C4-2B (cell line): Measurements from ENCODE around the gene FBLIM1.

Experiments used
- CTCF ChIP-seq: fragments of 450-650 bp; conservative IDR thresholded peaks from 2 replicates; pipeline ENCODE4 v1.5.1; 2017; ENCODE audit warnings: mild to moderate bottlenecking
- ZFX ChIP-seq: fragments of 450-650 bp; IDR thresholded peaks from 2 replicates; pipeline ENCODE4 v1.6.1; 2017

- TF ChIP-seq CTCF (no peak), ZFX (no peak)
Observed at GRCh38 chr1:15742339-15742801, 16.2 kb upstream of the FBLIM1 start, which contains the start of gene TMEM82.
